ENCODE results near the gene MS4A4A.

GRCh38 chr11:60264644-60265043 is 15.8 kb upstream of the MS4A4A start:
- TF ChIP-seq POLR2A (IDR thresholded peaks at IDR 0.05; ENCODE audit: low read depth, low read length) (no peak), BHLHE40 (IDR thresholded peaks at IDR 0.05; ENCODE audit: low read depth, low read length) (no peak), CEBPB (IDR thresholded peaks at IDR 0.05; ENCODE audit: low read depth, low read length) (no peak), RAD21 (IDR thresholded peaks at IDR 0.05; ENCODE audit: low read length) (no peak), SMC3 (IDR thresholded peaks at IDR 0.05; ENCODE audit: low read depth, low read length) (no peak), MXI1 (IDR thresholded peaks at IDR 0.05; ENCODE audit: borderline replicate concordance, low read depth, low read length) (no peak), CHD1 (IDR thresholded peaks at IDR 0.05; ENCODE audit: low read depth, low read length) (no peak), MAZ (IDR thresholded peaks at IDR 0.05; ENCODE audit: borderline replicate concordance, low read depth, low read length) (no peak)
- TF ChIP-seq, protein P1, sequence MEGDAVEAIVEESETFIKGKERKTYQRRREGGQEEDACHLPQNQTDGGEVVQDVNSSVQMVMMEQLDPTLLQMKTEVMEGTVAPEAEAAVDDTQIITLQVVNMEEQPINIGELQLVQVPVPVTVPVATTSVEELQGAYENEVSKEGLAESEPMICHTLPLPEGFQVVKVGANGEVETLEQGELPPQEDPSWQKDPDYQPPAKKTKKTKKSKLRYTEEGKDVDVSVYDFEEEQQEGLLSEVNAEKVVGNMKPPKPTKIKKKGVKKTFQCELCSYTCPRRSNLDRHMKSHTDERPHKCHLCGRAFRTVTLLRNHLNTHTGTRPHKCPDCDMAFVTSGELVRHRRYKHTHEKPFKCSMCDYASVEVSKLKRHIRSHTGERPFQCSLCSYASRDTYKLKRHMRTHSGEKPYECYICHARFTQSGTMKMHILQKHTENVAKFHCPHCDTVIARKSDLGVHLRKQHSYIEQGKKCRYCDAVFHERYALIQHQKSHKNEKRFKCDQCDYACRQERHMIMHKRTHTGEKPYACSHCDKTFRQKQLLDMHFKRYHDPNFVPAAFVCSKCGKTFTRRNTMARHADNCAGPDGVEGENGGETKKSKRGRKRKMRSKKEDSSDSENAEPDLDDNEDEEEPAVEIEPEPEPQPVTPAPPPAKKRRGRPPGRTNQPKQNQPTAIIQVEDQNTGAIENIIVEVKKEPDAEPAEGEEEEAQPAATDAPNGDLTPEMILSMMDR (conservative IDR thresholded peaks at IDR 0.05; ENCODE audit: low read depth, low read length), result no peak

Data from IMR-90 (cell line).